ENCODE data around the gene CNP.
"Not testable (repeated sequence)": the region's sequence is repeated elsewhere in the genome, so short reads cannot be mapped to it uniquely, and the experiment has no call there.

CNP gene

GRCh38 chr17:41966463-41967140, at the start of gene CNP:
Gene CNP, plus strand, starts transcription at chr17:41966795. Its CDS starts 90 bp downstream, at chr17:41966885.
- peak; percentile 95 for DNase-seq (ENCODE audit: low read depth)

- peak; percentile 74 for DNase-seq (ENCODE audit: low read depth)
Observed at GRCh38 chr17:41917192-41917591, 49.4 kb upstream of the CNP start.

- no peak for DNase-seq (ENCODE audit: low read depth)
Observed at GRCh38 chr17:41917679-41918313, 48.8 kb upstream of the CNP start.

GRCh38 chr17:41918314-41919164, 48.1 kb upstream of the CNP start, which contains the start of gene ACLY:
Gene ACLY, minus strand, starts transcription at chr17:41918951. Its CDS starts 5,078 bp downstream, at chr17:41913873.
- DNase-seq (ENCODE audit: low read depth) = peak; percentile 96

- no peak for DNase-seq (ENCODE audit: low read depth)
Observed at GRCh38 chr17:41919165-41919817, 47.3 kb upstream of the CNP start.

GRCh38 chr17:41919840-41920579, 46.6 kb upstream of the CNP start:
- peak; percentile 43 for DNase-seq (ENCODE audit: low read depth)

- no peak for DNase-seq (ENCODE audit: low read depth)
Observed at GRCh38 chr17:41920580-41920955, 46.0 kb upstream of the CNP start.

GRCh38 chr17:41925991-41926590, 40.5 kb upstream of the CNP start:
- peak; percentile 45 for DNase-seq (ENCODE audit: low read depth)

- no peak for DNase-seq (ENCODE audit: low read depth)
Observed at GRCh38 chr17:41928693-41929251, 37.8 kb upstream of the CNP start.

GRCh38 chr17:41930009-41930832, 36.4 kb upstream of the CNP start, which contains the start of gene ODAD4:
Gene ODAD4, plus strand, starts transcription at chr17:41930617. Its CDS starts 107 bp downstream, at chr17:41930724.
- peak; percentile 98 for DNase-seq (ENCODE audit: low read depth)

- DNase-seq (ENCODE audit: low read depth) = not testable (repeated sequence)
Observed at GRCh38 chr17:41930833-41931156, 35.8 kb upstream of the CNP start.

- not testable (repeated sequence) for DNase-seq (ENCODE audit: low read depth)
Observed at GRCh38 chr17:41931715-41932114, 34.9 kb upstream of the CNP start.

GRCh38 chr17:41932816-41933389, 33.7 kb upstream of the CNP start:
- no peak for DNase-seq (ENCODE audit: low read depth)

GRCh38 chr17:41935641-41936040, 31.0 kb upstream of the CNP start:
- DNase-seq (ENCODE audit: low read depth) = no peak

GRCh38 chr17:41937970-41938954, 28.3 kb upstream of the CNP start:
- no peak for DNase-seq (ENCODE audit: low read depth)

- no peak for DNase-seq (ENCODE audit: low read depth)
Observed at GRCh38 chr17:41939044-41939692, 27.4 kb upstream of the CNP start.

- DNase-seq (ENCODE audit: low read depth) = no peak
Observed at GRCh38 chr17:41939693-41940090, 26.9 kb upstream of the CNP start.

GRCh38 chr17:41941168-41941567, 25.4 kb upstream of the CNP start:
- no peak for DNase-seq (ENCODE audit: low read depth)
